HG02884 (cell line): ENCODE data around the gene MYRIP.
"Not testable (repeated sequence)": the region's sequence is repeated elsewhere in the genome, so short reads cannot be mapped to it uniquely, and the experiment has no call there.

Experiments
- ATAC-seq: cut with Tn5 transposase; IDR thresholded peaks from one replicate; pipeline ENCODE4 v1.9.1; 2021; ENCODE audit warnings: mild to moderate bottlenecking, moderate library complexity; ENCODE audit not compliant: unreplicated experiment

MYRIP gene

DNA sequence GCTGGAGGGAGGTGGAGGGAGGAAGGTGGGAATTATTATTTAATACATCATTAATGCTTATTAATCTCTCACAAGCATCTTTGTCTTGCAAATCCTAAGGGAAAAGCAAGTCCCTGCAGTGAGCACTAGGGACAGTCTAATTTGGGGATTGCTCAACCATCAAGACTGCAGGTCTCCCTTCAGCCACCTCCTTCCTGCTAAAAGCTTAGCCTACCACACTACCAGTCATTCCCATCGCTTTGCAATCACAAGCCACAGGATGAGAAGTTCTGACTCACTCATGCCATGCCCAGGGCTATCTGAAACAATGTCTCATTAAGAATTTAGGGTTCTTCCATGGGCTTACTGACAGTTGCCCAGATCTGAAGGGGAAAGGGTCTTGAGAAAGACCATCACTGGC is 449.1 kb downstream of the MYRIP start:
- ATAC-seq: no peak

DNA sequence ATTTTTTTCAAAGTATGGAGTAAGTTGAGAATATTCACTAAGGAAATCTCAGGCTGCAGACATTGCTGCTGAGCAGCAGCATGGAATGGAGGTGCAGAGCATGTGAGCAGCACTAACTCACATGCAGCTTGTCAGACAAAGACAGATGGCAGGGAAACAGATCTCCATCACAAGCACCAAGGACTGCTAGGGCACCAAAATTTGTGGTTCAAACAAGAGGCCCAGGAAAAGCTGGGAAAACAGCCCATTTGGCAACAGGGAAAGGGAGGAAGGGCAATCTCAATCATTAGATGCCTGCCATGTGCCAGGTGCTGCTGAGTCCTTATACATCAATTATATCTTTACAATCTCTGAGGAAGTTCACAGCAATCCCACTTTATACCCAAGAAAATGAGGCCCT is 452.9 kb downstream of the MYRIP start:
- no peak for ATAC-seq

DNA sequence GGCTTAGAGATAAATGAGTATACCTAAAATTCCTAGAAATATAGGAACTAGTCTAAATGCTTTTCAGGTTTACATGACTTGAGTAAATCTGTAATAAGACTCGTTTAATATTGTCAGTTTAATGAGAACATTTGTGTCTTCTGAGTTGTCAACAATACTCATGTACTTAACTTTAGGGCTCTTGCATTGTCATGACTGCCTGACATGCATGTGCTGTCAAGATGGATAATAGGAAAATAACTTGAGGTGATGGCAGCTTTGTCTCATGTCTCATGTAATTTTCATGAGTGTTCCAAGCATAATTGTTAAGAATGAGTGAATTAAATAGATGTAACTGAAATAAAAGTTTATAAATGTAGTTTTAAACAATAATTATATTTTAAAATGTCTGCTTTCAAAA is 455.0 kb downstream of the MYRIP start:
- ATAC-seq: no peak

DNA sequence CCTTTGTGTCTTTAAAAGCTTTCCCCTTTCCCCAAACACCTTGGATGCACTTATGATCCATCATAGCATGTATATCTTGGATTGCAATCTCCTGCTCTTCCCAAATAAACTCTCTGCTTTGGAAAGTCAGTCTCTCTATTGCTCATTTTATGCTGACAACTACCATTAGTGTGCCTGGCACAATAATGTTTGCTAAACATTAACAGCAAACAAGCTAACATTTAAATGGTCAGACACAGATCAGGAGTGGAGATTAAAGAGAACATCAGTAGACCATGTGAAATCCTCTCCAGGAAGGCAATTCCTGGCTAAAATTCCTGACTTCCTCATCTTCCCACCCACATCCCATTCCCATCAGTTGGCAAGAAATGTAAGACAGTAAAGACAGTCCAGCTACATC is 455.8 kb downstream of the MYRIP start:
- no peak for ATAC-seq

DNA sequence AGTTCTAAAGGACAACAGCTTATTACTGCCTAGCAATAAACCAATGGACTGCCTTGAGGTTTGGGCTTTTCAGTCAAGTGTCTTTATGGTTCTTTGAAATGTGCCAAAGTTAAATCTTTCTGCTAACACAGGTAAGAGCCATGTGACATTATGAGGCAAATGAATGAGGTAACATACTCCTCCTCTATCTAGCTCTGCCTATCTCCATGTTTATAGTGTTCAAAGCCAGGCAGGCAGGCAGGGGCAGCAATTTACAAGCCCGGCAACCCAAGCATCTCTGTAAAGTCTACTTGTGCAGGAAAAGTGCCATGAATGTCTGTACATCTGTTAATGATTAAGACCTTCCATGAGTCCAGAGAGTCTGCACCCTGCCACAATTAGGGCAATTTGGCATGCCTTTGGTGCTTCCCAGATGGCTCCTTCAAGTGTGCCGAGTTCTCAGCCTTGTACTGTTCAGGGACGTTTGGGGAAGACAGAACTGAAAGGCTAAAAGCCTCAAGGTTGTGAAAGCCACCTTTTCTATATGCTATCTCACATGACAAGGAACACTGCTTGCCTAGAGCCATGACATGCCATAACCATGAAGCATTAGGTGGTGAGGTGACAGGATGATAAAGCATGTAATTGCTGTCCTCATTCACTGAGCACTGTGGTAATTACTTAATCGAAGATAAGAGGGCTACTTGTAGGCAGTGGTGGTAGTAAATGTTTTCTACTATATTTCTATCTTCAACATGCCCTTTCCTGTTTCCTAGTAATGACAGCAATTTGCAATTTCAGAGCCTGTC is 458.7 kb downstream of the MYRIP start:
- ATAC-seq: no peak

DNA sequence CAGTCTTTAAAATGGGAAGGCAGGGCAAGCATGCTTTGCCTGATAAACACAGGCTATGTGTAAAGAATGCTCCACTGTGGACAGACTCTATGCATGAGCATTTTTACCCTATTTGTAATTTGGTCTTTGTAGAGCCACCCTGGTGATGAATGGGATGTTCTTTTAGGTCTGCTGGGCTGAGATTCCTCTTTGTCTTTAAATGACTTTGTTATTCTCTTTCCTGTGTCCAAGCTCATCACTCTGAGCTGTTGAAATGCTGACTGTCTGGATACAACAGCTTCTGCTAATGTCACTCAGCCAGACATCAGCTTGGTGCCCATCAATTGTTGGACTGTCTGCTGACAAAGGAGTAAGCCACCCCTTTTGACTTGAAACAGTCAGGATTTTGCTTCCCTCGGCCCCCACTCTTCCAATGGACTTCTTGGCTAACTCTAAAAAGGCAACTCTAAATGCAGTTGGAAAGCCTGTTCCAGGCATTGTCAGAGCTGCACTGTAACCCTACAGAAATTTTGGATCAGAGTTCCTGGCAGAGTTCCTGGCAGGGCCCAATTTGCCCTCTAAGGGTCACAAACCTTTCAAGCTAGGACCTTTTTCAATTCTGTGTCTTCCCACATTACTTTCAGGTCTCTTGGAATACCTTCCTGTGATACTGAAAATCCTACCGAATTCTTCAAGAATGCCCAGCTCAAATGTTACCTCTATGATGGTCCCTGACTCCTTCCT is 459.6 kb downstream of the MYRIP start:
- no peak for ATAC-seq

DNA sequence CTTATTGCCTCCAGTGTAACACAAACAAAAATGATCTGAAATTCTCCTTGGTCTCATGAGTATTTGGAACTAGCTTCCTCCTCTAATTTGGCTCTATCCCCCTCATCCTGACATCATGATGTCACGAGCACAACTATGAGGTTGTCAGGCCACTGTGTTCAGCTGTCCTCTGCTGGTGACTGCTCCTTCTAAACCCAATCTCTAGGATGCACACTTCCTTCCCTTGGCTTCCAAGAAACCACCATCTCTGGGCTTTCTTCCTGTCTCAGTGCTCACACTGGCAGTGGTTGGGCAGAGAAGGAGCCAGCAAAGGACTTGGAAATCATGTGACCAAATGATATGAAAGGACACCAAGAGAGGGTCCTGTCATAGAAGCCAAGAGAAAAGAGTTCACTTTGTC is 469.4 kb downstream of the MYRIP start:
- ATAC-seq: no peak

DNA sequence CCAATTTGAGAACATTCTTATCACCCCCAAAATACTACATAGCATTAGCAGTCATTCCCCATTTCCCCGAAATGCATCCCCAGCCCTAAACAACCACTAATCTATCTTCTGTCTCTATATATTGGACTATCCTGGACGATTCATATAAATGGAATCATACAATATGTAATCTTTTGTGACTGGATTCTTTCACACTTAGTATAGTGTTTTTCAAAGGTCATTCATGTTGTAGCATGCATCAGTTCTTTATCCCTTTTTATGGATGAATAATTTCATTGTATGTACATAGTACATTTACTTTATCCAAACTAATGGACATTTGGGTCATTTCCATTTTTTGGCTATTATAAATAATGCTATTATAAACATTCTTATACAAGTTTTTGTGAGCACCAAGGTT is 472.6 kb downstream of the MYRIP start:
- ATAC-seq: no peak

DNA sequence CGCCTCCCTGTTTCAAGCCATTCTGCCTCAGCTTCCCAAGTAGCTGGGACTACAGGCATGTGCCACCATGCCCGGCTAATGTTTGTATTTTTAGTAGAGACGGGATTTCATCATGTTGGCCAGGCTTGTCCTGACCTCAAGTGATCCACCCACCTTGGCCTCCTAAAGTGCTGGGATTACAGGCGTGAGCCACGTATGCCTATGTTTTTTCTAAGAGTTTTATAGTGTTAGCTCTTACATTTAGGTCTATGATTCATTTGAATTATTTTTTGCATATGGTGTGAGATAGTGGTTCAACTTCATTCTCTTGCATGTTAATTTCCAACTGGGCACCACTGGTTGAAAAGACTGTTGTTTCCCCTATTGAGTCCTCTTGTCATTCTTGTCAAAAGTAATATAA is 473.6 kb downstream of the MYRIP start:
- ATAC-seq: not testable (repeated sequence)

DNA sequence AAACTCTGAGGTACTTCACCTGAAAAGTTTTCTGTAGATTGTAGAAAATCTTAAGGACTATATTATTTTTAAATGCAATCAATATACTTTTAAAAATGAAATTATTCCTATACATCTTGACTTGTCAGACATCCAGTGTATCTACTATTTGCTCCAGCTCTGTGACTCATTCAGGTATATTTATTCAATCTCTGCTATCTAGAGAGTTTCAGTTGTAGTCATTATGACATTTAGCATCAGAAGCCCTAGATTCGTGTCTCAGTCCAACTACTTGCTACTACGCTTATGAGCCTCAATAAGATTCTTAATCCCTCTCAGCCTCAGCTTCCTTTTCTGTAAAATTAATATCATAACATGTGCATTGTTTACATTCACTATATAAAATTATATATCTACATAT is 477.8 kb downstream of the MYRIP start:
- no peak for ATAC-seq

DNA sequence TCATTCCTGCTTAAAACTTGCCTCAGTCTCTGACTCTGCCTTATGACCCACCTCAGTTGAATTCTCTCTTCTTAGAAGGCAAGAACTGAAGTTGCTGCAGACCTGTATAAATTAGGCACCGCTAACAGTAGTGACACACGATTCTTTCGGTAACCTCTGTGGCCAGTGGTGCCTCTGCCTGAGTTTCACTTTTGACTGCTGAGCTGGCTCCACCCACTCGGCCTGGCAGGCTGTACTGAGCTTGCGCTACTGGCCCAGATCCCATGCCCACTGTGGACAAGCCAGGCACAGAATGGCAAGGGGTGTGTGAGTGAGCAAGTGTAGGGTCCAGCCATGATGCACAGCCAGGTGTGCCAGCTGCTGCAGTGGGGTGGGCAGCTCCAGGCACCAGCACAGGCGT is 481.0 kb downstream of the MYRIP start:
- no peak for ATAC-seq

DNA sequence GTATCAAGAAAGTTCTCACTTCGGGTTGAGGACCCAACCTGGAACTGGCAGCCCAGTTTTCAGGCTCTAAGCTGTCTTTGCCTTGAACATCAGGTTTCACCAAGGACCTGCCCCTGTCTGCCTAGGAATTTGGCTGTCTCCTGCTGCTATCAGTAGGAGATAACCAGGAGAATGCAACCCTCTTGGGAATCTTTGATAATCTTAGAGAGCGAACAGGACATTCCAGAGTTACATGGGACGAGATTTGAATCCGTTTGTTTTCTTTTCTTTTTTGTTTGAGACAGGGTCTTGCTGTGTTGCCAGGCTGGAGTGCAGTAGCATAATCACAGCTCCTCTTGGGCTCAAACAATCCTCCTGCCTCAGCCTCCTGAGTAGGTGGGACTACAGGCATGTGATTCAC is 482.1 kb downstream of the MYRIP start:
- ATAC-seq: no peak

DNA sequence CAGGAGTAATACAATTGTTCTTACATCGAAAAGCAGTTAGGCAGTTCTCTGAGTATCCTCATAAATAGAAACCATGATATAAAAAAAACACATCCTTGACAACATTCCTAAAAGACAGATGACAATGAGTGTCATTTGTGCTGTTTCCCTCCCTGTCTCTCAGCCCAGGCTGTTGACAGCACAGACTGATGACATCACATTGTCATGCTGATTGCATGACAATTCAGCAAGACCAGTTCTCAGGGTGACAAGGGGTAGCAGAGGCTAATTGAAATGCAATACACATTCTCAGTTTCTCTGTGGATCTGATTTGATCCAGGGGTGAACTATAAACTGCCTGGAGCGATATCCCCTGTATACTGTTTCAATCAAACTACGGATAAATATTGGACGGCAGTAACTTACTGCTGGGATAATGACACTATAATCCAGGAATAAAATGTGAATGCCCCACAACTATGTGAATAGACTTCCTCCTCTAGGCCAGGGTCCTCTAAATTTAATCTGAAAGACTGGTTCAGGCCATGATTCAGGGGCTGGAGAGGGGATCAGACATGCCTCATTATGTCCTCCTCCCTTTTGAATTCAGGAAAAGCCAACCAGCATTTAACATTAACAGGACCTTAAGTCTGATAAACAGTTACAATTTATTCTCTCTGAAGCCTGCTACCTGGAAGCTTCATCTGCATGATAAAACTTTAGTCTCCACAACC is 483.4 kb downstream of the MYRIP start:
- ATAC-seq: no peak

DNA sequence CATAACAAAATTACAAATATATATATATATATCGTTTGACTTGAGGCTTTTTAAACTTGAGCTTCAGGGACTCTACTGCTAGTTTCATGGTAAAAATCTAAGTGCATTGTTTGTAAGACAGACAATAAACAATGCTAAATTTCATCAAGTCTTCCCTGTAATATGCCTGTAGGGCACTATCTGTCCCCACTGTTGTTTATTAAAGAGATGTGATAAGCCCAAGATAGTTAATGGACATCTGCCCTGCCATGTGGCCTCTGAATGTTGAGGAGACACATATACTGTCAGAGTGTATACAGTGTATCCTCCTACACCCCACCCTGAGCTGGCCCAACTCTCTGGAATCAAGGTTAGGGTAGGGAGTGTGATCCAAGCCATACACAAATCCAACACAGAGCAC is 485.0 kb downstream of the MYRIP start:
- ATAC-seq: no peak

DNA sequence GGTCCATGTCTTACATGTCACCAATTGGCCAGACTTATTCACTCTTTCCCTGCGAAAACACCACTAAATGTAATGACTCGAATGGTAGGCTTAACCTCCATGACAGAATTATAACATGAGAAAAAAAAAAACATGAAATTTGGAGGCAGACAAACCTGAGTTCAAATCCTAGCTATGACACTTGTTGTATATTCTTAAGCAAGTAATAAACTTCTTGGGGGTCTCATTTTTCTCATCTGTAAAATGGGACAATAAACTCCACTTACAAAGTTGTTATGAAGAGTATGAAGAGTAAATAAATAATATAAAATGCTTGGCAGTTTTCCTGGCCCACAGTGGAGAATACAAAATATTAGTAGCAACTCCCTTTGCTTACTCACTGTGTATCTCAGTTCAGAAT is 488.7 kb downstream of the MYRIP start:
- ATAC-seq: no peak

DNA sequence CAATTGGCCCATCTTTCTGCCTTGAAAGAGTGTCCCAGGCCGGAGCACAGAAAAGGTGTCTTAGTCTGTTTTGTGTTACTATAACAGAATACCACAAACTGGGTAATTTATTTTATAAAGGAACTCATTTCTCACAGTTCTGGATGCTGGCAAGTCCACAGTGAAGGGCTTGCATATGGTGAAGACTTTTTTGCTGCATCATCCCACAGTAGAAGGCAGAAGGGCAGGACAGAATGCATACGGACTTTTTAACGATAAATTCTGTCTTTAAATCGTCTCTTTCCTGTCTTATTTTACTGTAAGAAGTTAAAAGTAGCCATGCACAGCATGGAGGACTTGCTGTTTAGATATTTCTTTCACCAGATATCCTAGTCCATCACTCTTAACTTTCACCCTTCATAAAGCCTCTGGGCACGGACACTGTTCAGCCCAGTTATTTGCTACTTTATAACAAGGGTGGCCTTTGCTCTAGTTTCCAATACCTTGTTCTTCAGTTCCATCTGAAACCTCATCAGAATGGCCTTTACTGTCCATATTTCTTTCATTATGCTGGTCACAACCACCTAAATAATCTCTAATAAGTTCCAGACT is 489.8 kb downstream of the MYRIP start:
- ATAC-seq: no peak

DNA sequence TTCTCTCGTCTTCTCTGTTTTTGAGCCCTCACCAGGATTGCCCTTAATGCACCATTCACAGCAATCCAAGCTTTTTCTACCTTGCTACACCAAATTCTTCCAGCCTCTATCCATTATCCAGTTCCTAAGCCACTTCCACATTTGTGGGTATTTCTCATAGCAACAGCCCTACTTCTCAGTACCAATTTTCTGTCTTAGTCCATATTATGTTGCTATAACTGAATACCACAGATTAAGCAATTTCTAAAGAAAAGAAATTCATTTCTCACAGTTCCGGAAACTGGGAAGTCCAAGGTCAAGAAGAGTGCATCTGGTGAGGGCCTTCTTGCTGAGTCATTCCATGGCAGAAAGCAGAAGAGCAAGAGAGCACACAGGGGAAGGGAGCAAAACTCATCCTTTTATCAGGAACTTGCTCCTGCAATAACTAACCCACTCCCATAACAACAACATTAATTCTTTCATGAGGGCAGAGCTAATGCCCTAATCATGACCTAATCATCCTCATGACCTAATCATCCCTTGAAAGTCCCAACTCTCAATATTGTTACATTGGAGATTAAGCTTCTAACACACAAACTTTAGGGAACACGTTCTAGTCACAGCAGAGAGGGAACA is 490.4 kb downstream of the MYRIP start:
- ATAC-seq: peak; percentile 49

DNA sequence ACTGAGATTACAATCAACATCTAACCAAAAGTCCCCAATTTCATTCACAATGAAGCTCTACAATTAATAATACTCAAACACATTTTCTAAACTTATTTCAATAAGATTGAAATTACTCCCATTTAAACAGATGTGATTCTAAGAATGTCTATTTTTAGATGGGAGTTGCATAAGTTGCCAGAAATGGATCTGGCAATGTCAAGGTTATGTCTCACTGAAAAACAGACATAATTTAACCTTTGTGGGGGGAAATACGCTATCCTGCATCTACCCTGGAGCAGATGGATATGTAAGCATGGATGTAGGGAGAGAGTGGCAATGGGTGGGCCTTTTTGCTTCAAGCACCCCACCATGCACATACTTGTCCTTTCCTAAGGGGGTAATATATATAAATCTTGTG is 493.4 kb downstream of the MYRIP start:
- ATAC-seq: no peak

DNA sequence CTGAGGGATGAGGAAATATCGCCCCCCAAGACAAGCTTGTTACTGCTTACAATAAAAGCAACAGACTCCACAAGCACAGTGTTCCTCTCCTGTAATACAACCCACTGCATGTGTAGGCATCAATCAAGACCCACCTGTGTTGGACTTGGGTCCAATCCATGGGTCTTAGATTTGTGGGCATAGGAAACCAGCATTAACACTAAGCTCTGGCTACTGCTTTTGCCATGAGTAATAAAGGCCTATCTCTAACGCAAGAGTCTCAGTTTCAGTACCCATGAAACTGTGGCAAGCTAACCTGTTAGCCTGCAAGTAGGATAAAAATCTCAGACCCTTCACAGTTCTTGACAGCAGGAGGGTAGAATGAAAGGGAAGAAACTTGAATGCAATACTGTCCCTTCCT is 494.9 kb downstream of the MYRIP start:
- ATAC-seq: no peak

DNA sequence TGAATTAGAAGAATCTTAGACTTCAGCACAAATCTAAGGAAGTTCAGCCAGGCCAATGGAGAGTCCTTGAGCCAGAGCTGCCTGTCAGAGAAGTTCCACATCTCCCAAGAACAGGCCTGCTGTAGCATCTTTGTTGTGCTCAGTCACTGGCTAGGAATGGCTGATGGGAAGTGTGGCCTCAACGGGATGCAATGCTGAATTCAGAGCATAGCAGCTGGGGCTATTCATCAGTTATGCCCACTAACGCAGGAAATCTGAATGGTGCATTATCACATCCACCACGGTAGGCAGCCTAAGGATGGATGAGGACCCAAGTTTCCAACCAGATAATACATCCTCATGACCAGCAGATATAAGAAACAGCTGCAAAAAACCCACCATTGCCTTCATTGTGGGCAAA is 496.9 kb downstream of the MYRIP start:
- ATAC-seq: no peak

DNA sequence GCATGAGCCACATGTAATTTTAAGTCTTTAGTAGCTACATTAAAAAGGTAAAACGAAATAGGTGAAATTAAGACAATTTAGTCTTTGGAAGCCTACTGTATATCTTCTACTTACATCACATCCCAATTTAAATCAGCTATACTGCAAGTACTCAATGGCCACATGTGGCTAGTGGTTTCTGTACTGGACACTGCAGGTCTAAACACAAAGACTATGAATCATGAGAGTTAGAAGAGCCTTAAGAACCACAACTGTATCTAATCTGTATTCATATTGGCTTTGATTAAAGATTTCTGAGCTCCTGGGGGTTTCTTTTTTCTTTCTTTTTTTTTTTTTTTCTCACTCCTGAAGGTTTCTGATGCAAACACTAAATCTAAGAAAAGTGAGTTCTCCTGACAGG is 497.8 kb downstream of the MYRIP start:
- ATAC-seq: no peak
